Measurements from ENCODE around the gene GABRB3. TPM values are rescaled to one million over a fixed set of nuclear protein-coding genes. Genes with fewer than 3 reads are reported as not detected.

Gene GABRB3
- total and polyA plus RNA-seq, 2 donors (not counting 1 experiment from before 2014, with no cell fraction given): 0.07 TPM; not detected in 1

GRCh38 chr15:26648676-26649075, 124.2 kb downstream of the GABRB3 start:
- Mint-ChIP-seq H3K27ac (no peak overlapping the region), H3K4me1 (no peaks in the 10 kb centered on the region), H3K4me3 (no peak overlapping the region), H3K9me3 (ENCODE audit: insufficient read depth) (peaks cover 15% of the 10 kb centered on the region), H3K27me3 (no peaks in the 10 kb centered on the region)
- Histone ChIP-seq H3K27me3 (replicated peaks in 1 of 4; ENCODE audit: control extremely low read depth in 1 of 4, control insufficient read depth in 3 of 4, insufficient read depth in 4 of 4, low read length in 3 of 4) (no peaks in the 10 kb centered on the region), H3K27ac (ENCODE audit: low read length in 2 of 2) (no peak overlapping the region), H2AFZ (ENCODE audit: insufficient read depth, low read depth, low read length, poor library complexity, severe bottlenecking) (no peak overlapping the region), H3K36me3 (replicated peaks in 1 of 2; ENCODE audit: control extremely low read depth in 1 of 2, control insufficient read depth in 1 of 2, extremely low read depth in 1 of 2, insufficient read depth in 2 of 2, low read length in 1 of 2) (no peaks in the 10 kb centered on the region), H4K20me1 (ENCODE audit: control insufficient read depth, insufficient read depth, low read length, poor library complexity, severe bottlenecking) (no peaks in the 10 kb centered on the region), H3K4me1 (ENCODE audit: control insufficient read depth in 2 of 2, insufficient read depth in 2 of 2, low read length in 2 of 2) (no peaks in the 10 kb centered on the region), H3K4me3 (ENCODE audit: control extremely low read depth in 1 of 5, extremely low read depth in 1 of 5, insufficient read depth in 1 of 5, low read depth in 2 of 5, low read length in 4 of 5) (no peak overlapping the region), H3K4me2 (replicated peaks; ENCODE audit: low read depth, low read length, poor library complexity, severe bottlenecking) (no peak overlapping the region), H3K79me2 (ENCODE audit: control insufficient read depth, insufficient read depth, low read length) (no peaks in the 10 kb centered on the region), H3K9ac (ENCODE audit: low read length) (no peak overlapping the region), H3K9me3 (ENCODE audit: control extremely low read depth in 1 of 3, control insufficient read depth in 2 of 3, insufficient read depth in 1 of 3, low read length in 2 of 3) (peaks cover 0 to 14% (median 6%) of the 10 kb centered on the region in 3 donors)
- TF ChIP-seq EZH2 (IDR thresholded peaks at IDR 0.05; ENCODE audit: borderline replicate concordance, insufficient read depth, low read depth, low read length, poor library complexity, severe bottlenecking) (no peak), CTCF (IDR thresholded peaks at IDR 0.05) (no peak)
- ATAC-seq (ENCODE audit: low read depth) (no peak), DNase-seq (no peak)
- WGBS (ENCODE audit: insufficient coverage): 84% methylated on average over 6 of the region's 6 CpGs
- CTCF ChIA-PET: no interaction called here
- intact Hi-C loops (cut with micrococcal nuclease): no loop called here
- POLR2A ChIA-PET: no interaction called here

DNA sequence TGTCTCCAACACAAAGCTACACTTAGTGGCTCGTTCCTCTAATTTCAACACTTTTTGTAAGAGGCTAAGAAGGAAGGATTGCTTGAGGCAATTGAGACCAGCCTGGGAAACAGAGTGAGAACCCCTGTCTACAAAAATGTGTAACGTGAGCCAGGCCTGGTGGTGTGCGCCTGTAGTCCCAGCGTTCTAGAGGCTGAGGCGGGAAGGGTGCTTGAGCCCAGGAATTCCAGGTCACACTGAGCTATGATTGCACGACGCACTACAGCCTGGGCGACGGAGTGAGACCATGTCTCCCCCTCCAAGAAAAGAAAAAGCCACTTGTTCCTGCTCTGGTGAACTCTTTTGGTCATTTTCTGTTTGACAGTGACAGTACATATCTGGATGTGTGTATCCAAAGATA, 127.9 kb downstream of the GABRB3 start:
- Mint-ChIP-seq H3K4me3 (no peak overlapping the region), H3K27ac (no peak overlapping the region)
- POLR2A ChIA-PET: no interaction called here

More for the DNA sequence above, 127.9 kb downstream of the GABRB3 start:
- H3K79me2 ChIP-seq (ENCODE audit: control insufficient read depth, insufficient read depth, low read length): no peaks in the 10 kb centered on the region
- Mint-ChIP-seq H3K9me3 (ENCODE audit: insufficient read depth) (peaks cover 16% of the 10 kb centered on the region), H3K27me3 (no peaks in the 10 kb centered on the region), H3K4me1 (no peaks in the 10 kb centered on the region)
- ATAC-seq (ENCODE audit: low read depth) (no peak), DNase-seq (no peak)
- H2AFZ ChIP-seq (ENCODE audit: insufficient read depth, low read depth, low read length, poor library complexity, severe bottlenecking): no peak overlapping the region
- 85% methylated on average over 4 of the region's 9 CpGs for WGBS (ENCODE audit: insufficient coverage)
- no peak overlapping the region for H3K27ac ChIP-seq (ENCODE audit: low read length in 2 of 2)
- intact Hi-C loops (cut with micrococcal nuclease): no loop called here
- TF ChIP-seq EZH2 (IDR thresholded peaks at IDR 0.05; ENCODE audit: borderline replicate concordance, insufficient read depth, low read depth, low read length, poor library complexity, severe bottlenecking): no peak
- TF ChIP-seq CTCF (IDR thresholded peaks at IDR 0.05): no peak
- H3K4me1 ChIP-seq (ENCODE audit: control insufficient read depth in 2 of 2, insufficient read depth in 2 of 2, low read length in 2 of 2): no peaks in the 10 kb centered on the region
- no peak overlapping the region for H3K4me2 ChIP-seq (replicated peaks; ENCODE audit: low read depth, low read length, poor library complexity, severe bottlenecking)
- no peaks in the 10 kb centered on the region for H4K20me1 ChIP-seq (ENCODE audit: control insufficient read depth, insufficient read depth, low read length, poor library complexity, severe bottlenecking)
- CTCF ChIA-PET: no interaction called here
- no peaks in the 10 kb centered on the region for H3K36me3 ChIP-seq (replicated peaks in 1 of 2; ENCODE audit: control extremely low read depth in 1 of 2, control insufficient read depth in 1 of 2, extremely low read depth in 1 of 2, insufficient read depth in 2 of 2, low read length in 1 of 2)
- no peaks in the 10 kb centered on the region for H3K27me3 ChIP-seq (replicated peaks in 1 of 4; ENCODE audit: control extremely low read depth in 1 of 4, control insufficient read depth in 3 of 4, insufficient read depth in 4 of 4, low read length in 3 of 4)
- H3K9me3 ChIP-seq (ENCODE audit: control extremely low read depth in 1 of 3, control insufficient read depth in 2 of 3, insufficient read depth in 1 of 3, low read length in 2 of 3): peaks cover 0 to 14% (median 3%) of the 10 kb centered on the region in 3 donors
- no peak overlapping the region for H3K9ac ChIP-seq (ENCODE audit: low read length)
- no peak overlapping the region for H3K4me3 ChIP-seq (ENCODE audit: control extremely low read depth in 1 of 5, extremely low read depth in 1 of 5, insufficient read depth in 1 of 5, low read depth in 2 of 5, low read length in 4 of 5)

Data from B cell (primary cell).